GM23338 (cell line): ENCODE data around the gene ANKRD2. TPM values are rescaled to one million over a fixed set of nuclear protein-coding genes. Genes with fewer than 3 reads are reported as not detected.

ENCODE experiments used
- ATAC-seq: fragments of 200-7000 bp; cut with Tn5 transposase; 3 replicates; pipeline ENCODE4 v1.9.1; 2020
- DNase-seq: peaks from one replicate; pipeline ENCODE4 v3.0.0-alpha.2; 2015; ENCODE audit warnings: low spot score
- H2AFZ ChIP-seq: fragments of 200-600 bp; sonication (generic); 2 replicates; pipeline ENCODE4 v1.8.0; 2016; ENCODE audit warnings: antibody characterized with exemption, mild to moderate bottlenecking, moderate library complexity
- H3F3A ChIP-seq: fragments of 200-600 bp; sonication (generic); replicated peaks from 2 replicates; pipeline ENCODE4 v1.8.0; 2017; ENCODE audit warnings: antibody characterized with exemption, mixed run types, low read depth
- H3K27ac ChIP-seq: fragments of 200-600 bp; sonication (generic); 2 replicates; pipeline ENCODE4 v1.6.1; 2016; ENCODE audit warnings: low read depth
- H3K27me3 ChIP-seq: fragments of 200-600 bp; sonication (generic); 2 replicates; pipeline ENCODE4 v1.8.0; 2016; ENCODE audit warnings: mild to moderate bottlenecking, mixed run types, moderate library complexity; ENCODE audit not compliant: insufficient read depth
- H3K36me3 ChIP-seq: fragments of 200-600 bp; sonication (generic); 2 replicates; pipeline ENCODE4 v1.8.0; 2016; ENCODE audit warnings: mild to moderate bottlenecking; ENCODE audit not compliant: insufficient read depth
- H3K4me1 ChIP-seq: fragments of 200-600 bp; sonication (generic); 2 replicates; pipeline ENCODE4 v1.8.0; 2016; ENCODE audit warnings: mild to moderate bottlenecking, moderate library complexity; ENCODE audit not compliant: insufficient read depth
- H3K4me2 ChIP-seq: fragments of 200-600 bp; sonication (generic); 2 replicates; pipeline ENCODE4 v1.7.1; 2017; ENCODE audit warnings: mixed run types
- H3K4me3 ChIP-seq: fragments of 200-600 bp; sonication (generic); 2 replicates; pipeline ENCODE4 v1.6.1; 2016; ENCODE audit warnings: mixed run types
- H3K79me2 ChIP-seq: fragments of 200-600 bp; sonication (generic); replicated peaks from 2 replicates; pipeline ENCODE4 v1.8.0; 2017; ENCODE audit warnings: mild to moderate bottlenecking; ENCODE audit not compliant: insufficient read depth
- H3K9me2 ChIP-seq: fragments of 200-600 bp; sonication (generic); 2 replicates; pipeline ENCODE4 v1.8.0; 2017; ENCODE audit not compliant: insufficient read depth
- H4K20me1 ChIP-seq: fragments of 200-600 bp; sonication (generic); replicated peaks from 2 replicates; pipeline ENCODE4 v1.8.0; 2017; ENCODE audit warnings: mild to moderate bottlenecking; ENCODE audit not compliant: insufficient read depth
- H3K27ac Mint-ChIP-seq: 2 replicates; pipeline ENCODE4 v1.8.0; 2020; ENCODE audit warnings: inconsistent platforms, mild to moderate bottlenecking, moderate library complexity, mixed read lengths
- H3K27me3 Mint-ChIP-seq: 3 replicates; pipeline ENCODE4 v1.8.0; 2022; ENCODE audit warnings: low read depth, mild to moderate bottlenecking, moderate library complexity, mixed read lengths, inconsistent platforms; ENCODE audit not compliant: insufficient read depth, poor library complexity
- H3K36me3 Mint-ChIP-seq: 3 replicates; pipeline ENCODE4 v1.8.0; 2021; ENCODE audit warnings: low read depth, mild to moderate bottlenecking, inconsistent platforms, moderate library complexity, mixed read lengths
- H3K4me1 Mint-ChIP-seq: 3 replicates; pipeline ENCODE4 v1.8.0; 2020; ENCODE audit warnings: mild to moderate bottlenecking, inconsistent platforms, mixed read lengths
- H3K4me3 Mint-ChIP-seq: 3 replicates; pipeline ENCODE4 v1.8.0; 2021; ENCODE audit warnings: moderate library complexity, mild to moderate bottlenecking, inconsistent platforms, mixed read lengths
- H3K9me3 Mint-ChIP-seq: 3 replicates; pipeline ENCODE4 v1.8.0; 2020; ENCODE audit warnings: moderate library complexity, mild to moderate bottlenecking, inconsistent platforms, mixed read lengths
- CREB1 ChIP-seq: fragments of 250-450 bp; sonication (Bioruptor Pico); IDR thresholded peaks from 2 replicates; pipeline ENCODE4 v1.5.0; 2020; ENCODE audit warnings: low read depth, mild to moderate bottlenecking, moderate library complexity
- EZH2phosphoT487 ChIP-seq: fragments of 200-600 bp; sonication (generic); IDR thresholded peaks from one replicate; pipeline ENCODE4 v1.8.1; 2018; ENCODE audit warnings: antibody characterized with exemption; ENCODE audit not compliant: unreplicated experiment
- POLR2AphosphoS5 ChIP-seq: IDR thresholded peaks from 2 replicates; pipeline ENCODE4 v1.6.1; 2016; ENCODE audit warnings: antibody characterized with exemption, low read depth
- polyA plus RNA-seq: library from polyadenylated mRNA; unstranded; fragments of >200 nt; fragmentation: Nextera tagmentation; extraction: Ambion mirVana; gene quantifications from 2 replicates; pipeline ENCODE4 v1.2.1, GENCODE V29; 2016
- total RNA-seq: library from RNA; depleted of rRNA; stranded (reverse); fragments of >200 nt; shearing (Covaris generic); gene quantifications from 2 replicates; pipeline ENCODE4 v1.2.3, GENCODE V29; 2014
- TF ChIP-seq, protein P1 (sequence below): fragments of 250-450 bp; sonication (Bioruptor Pico); IDR thresholded peaks from 2 replicates; pipeline ENCODE4 v1.5.0; 2020; ENCODE audit warnings: mild to moderate bottlenecking, moderate library complexity

Gene ANKRD2
- total and polyA plus RNA-seq, 2 experiments from 2014 or later: not detected

DNA sequence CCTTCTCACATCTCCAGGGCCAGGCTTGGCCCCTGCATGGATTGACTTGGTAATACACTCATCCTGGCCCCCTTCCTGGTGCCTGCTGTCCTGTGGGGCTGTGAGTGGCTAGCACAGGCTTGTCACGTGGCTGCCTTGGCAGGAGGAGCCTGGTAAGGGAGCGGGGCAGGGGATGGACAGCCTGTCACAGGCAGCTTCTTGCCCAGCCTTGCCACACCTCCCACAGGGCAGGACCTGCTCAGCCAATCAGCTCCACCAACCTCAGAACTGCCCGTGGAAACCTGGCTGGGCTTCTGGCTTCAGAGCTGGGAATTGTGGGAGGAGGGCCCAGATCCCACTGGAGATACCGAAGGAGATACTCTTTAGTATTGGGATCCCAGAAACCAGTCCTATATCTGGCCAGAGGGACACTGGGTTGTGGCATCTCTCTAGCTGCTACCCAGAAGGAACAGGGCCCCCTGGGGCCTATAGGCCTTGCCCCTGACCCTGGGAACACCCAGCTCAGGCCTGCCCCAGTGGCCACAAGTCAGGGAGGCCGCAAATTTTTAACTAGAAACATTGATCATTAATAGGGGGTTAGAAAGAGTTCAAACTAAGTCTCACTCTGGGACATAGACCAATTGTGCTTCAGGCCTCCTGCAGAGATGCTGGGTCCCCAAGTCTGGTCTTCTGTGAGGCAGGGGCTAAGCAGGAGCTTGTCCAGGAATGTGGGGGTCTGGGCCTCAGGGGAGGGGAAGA, 11.7 kb downstream of the ANKRD2 start, which contains the start of gene HOGA1:
TSS of gene HOGA1 (plus strand) at position 330 of the 738 bp plus-strand sequence. CDS start at position 645, 315 bp downstream.
- Mint-ChIP-seq H3K27me3 (peaks cover 12% of the 10 kb centered on the region), H3K36me3 (no peaks in the 10 kb centered on the region), H3K4me3 (no peak within 1 kb of the TSS), H3K27ac (no peak within 1 kb of the TSS; the same call in none of the 2 replicates), H3K4me1 (peaks cover 10% of the 10 kb centered on the region; the same call in 2 of the 3 replicates), H3K9me3 (no peaks in the 10 kb centered on the region)
- Histone ChIP-seq H3K4me3 (no peak within 1 kb of the TSS), H3F3A (no peaks in the 10 kb centered on the region), H3K27ac (no peak within 1 kb of the TSS), H3K36me3 (no peaks in the 10 kb centered on the region), H4K20me1 (no peaks in the 10 kb centered on the region), H3K79me2 (no peaks in the 10 kb centered on the region), H3K4me1 (peaks cover 3% of the 10 kb centered on the region), H2AFZ (peak within 1 kb of the TSS; percentile 93), H3K4me2 (no peak within 1 kb of the TSS), H3K9me2 (no peaks in the 10 kb centered on the region), H3K27me3 (no peaks in the 10 kb centered on the region)
- no peak for TF ChIP-seq EZH2phosphoT487
- ATAC-seq (peak; percentile 97), DNase-seq (peak; percentile 61)

DNA sequence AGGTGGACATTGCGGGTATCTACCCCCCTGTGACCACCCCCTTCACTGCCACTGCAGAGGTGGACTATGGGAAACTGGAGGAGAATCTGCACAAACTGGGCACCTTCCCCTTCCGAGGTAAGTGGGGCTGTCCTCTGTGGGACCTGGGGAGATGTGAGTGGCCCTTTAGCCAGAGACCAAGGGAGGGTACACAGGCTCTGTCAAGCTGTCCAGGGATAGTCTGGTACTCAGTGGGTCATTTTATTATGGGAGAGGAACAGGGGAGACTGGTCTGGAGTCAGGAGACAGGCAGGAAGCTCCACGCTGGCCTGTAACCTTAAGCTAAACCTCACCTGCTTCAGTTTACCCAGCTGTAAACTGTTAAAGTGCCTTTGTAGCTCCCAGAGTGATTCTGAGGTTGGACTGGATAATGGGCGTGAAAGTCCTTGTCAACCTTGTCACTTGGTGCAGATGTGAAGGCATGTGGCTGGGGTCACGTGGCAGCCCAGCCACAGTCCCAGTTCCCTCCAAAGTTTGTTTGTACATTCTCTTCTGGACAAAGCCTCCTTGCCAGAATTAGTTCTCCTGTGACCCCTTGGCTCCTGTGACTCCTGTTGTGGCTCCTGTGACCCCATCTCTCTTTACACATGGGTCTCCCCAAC, 12.3 kb downstream of the ANKRD2 start:
- Mint-ChIP-seq H3K36me3 (no peaks in the 10 kb centered on the region), H3K9me3 (no peaks in the 10 kb centered on the region)

More for the DNA sequence above, 12.3 kb downstream of the ANKRD2 start:
- no peaks in the 10 kb centered on the region for H4K20me1 ChIP-seq
- no peak overlapping the region for H3K4me2 ChIP-seq
- no peak overlapping the region for H2AFZ ChIP-seq
- no peaks in the 10 kb centered on the region for H3K27me3 ChIP-seq
- no peak for DNase-seq
- H3F3A ChIP-seq: no peaks in the 10 kb centered on the region
- no peak overlapping the region for H3K27ac ChIP-seq
- no peak for ATAC-seq
- no peak overlapping the region for H3K4me3 Mint-ChIP-seq
- H3K27ac Mint-ChIP-seq: no peak overlapping the region; the same call in 1 of the 2 replicates
- peaks cover 10% of the 10 kb centered on the region; the same call in 2 of the 3 replicates for H3K4me1 Mint-ChIP-seq
- peaks cover 3% of the 10 kb centered on the region for H3K4me1 ChIP-seq
- H3K27me3 Mint-ChIP-seq: peaks cover 12% of the 10 kb centered on the region
- TF ChIP-seq CREB1 (CRISPR knock-in tag) (no peak), EZH2phosphoT487 (no peak), POLR2AphosphoS5 (no peak)
- TF ChIP-seq, protein P1, sequence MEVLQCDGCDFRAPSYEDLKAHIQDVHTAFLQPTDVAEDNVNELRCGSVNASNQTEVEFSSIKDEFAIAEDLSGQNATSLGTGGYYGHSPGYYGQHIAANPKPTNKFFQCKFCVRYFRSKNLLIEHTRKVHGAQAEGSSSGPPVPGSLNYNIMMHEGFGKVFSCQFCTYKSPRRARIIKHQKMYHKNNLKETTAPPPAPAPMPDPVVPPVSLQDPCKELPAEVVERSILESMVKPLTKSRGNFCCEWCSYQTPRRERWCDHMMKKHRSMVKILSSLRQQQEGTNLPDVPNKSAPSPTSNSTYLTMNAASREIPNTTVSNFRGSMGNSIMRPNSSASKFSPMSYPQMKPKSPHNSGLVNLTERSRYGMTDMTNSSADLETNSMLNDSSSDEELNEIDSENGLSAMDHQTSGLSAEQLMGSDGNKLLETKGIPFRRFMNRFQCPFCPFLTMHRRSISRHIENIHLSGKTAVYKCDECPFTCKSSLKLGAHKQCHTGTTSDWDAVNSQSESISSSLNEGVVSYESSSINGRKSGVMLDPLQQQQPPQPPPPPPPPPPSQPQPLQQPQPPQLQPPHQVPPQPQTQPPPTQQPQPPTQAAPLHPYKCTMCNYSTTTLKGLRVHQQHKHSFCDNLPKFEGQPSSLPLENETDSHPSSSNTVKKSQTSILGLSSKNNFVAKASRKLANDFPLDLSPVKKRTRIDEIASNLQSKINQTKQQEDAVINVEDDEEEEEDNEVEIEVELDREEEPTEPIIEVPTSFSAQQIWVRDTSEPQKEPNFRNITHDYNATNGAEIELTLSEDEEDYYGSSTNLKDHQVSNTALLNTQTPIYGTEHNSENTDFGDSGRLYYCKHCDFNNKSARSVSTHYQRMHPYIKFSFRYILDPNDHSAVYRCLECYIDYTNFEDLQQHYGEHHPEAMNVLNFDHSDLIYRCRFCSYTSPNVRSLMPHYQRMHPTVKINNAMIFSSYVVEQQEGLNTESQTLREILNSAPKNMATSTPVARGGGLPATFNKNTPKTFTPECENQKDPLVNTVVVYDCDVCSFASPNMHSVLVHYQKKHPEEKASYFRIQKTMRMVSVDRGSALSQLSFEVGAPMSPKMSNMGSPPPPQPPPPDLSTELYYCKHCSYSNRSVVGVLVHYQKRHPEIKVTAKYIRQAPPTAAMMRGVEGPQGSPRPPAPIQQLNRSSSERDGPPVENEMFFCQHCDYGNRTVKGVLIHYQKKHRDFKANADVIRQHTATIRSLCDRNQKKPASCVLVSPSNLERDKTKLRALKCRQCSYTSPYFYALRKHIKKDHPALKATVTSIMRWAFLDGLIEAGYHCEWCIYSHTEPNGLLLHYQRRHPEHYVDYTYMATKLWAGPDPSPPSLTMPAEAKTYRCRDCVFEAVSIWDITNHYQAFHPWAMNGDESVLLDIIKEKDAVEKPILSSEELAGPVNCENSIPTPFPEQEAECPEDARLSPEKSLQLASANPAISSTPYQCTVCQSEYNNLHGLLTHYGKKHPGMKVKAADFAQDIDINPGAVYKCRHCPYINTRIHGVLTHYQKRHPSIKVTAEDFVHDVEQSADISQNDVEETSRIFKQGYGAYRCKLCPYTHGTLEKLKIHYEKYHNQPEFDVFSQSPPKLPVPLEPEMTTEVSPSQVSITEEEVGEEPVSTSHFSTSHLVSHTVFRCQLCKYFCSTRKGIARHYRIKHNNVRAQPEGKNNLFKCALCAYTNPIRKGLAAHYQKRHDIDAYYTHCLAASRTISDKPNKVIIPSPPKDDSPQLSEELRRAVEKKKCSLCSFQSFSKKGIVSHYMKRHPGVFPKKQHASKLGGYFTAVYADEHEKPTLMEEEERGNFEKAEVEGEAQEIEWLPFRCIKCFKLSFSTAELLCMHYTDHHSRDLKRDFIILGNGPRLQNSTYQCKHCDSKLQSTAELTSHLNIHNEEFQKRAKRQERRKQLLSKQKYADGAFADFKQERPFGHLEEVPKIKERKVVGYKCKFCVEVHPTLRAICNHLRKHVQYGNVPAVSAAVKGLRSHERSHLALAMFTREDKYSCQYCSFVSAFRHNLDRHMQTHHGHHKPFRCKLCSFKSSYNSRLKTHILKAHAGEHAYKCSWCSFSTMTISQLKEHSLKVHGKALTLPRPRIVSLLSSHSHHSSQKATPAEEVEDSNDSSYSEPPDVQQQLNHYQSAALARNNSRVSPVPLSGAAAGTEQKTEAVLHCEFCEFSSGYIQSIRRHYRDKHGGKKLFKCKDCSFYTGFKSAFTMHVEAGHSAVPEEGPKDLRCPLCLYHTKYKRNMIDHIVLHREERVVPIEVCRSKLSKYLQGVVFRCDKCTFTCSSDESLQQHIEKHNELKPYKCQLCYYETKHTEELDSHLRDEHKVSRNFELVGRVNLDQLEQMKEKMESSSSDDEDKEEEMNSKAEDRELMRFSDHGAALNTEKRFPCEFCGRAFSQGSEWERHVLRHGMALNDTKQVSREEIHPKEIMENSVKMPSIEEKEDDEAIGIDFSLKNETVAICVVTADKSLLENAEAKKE (CRISPR knock-in tag): no peak
- H3K79me2 ChIP-seq: no peaks in the 10 kb centered on the region
- H3K4me3 ChIP-seq: no peak overlapping the region
- no peaks in the 10 kb centered on the region for H3K9me2 ChIP-seq
- H3K36me3 ChIP-seq: no peaks in the 10 kb centered on the region
